Subcutaneous adipose tissue (tissue), 4 donors: ENCODE data around the gene NEGR1. TPM values are rescaled to one million over a fixed set of nuclear protein-coding genes. Genes with fewer than 3 reads are reported as not detected.

Experiments
- total RNA-seq, 4 donors: library from RNA; depleted of rRNA; stranded (reverse); fragments of >200 nt; gene quantifications; one replicate each; pipeline ENCODE4 v1.1.0, GENCODE V29; 2016
- TF ChIP-seq, protein P1 (sequence below): fragments of 450-650 bp; IDR thresholded peaks from one replicate; pipeline ENCODE4 v1.5.1; 2016; ENCODE audit warnings: low read depth, mild to moderate bottlenecking, control low read depth, antibody characterized with exemption, moderate library complexity

NEGR1 gene
- total RNA-seq, 4 donors from 2014 or later = 18.6 to 42.9 (median 35.3) TPM

DNA sequence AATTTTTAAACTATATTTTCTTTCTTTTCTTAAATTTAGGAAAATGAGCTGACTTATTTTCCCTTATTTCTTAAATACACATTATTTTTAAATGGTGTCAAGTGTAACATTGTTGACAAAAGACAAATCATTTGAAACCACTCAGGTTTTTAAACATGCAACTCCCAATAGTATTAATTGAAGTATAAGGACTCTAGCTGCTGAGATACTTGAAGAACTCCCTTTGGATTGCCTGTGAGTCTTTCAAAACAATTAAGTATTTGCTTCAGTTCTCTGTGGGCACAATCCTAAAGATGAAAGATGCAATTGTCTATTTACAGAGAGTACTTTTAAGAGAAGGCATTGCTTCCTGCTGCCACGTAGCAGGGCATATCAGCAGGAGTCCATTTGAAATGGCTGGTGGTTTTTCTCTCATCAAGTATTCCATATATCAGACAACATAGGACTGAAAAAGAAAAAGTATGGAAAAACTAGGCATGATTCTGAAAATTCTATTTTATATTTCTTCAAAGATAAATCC is 373.4 kb downstream of the NEGR1 start:
- TF ChIP-seq, protein P1, sequence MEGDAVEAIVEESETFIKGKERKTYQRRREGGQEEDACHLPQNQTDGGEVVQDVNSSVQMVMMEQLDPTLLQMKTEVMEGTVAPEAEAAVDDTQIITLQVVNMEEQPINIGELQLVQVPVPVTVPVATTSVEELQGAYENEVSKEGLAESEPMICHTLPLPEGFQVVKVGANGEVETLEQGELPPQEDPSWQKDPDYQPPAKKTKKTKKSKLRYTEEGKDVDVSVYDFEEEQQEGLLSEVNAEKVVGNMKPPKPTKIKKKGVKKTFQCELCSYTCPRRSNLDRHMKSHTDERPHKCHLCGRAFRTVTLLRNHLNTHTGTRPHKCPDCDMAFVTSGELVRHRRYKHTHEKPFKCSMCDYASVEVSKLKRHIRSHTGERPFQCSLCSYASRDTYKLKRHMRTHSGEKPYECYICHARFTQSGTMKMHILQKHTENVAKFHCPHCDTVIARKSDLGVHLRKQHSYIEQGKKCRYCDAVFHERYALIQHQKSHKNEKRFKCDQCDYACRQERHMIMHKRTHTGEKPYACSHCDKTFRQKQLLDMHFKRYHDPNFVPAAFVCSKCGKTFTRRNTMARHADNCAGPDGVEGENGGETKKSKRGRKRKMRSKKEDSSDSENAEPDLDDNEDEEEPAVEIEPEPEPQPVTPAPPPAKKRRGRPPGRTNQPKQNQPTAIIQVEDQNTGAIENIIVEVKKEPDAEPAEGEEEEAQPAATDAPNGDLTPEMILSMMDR = no peak

DNA sequence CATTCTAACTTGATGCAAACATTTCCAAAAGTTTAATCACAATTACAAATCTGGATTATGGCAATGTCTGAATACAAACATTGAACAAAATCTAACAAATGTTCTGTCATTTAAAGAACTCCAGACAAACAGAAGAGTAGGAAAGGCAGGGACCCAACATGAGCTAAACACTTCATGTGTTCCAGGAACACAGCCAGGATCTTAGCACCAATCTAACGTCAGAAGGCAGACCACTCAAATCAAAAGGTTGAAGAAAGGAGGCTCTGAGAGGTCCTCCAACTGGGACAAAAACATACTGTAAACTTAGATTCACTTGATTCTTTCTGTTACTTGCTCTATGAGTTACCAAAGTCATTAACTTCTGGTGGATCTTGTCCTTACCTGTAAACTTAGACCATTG is 374.0 kb downstream of the NEGR1 start:
- TF ChIP-seq, protein P1 = no peak

DNA sequence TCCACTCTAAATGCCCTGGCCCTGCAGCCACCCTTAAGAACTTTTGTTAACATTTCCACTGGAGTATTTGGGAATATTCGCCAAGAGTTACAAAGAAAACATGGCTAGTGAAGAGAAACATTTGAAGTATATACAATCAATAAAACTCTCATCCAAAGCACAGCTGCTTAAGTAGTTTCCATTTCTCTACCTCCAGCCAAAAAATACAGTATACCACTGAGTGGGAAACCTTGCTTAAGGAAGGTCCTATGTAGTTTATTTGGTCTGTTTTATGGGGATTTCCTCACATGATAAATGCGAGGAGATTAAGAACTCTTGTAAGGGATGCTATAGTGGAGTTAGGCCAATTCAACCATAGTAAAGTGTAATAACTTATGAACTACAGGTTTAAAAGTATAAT is 382.5 kb downstream of the NEGR1 start:
- TF ChIP-seq, protein P1 = no peak

DNA sequence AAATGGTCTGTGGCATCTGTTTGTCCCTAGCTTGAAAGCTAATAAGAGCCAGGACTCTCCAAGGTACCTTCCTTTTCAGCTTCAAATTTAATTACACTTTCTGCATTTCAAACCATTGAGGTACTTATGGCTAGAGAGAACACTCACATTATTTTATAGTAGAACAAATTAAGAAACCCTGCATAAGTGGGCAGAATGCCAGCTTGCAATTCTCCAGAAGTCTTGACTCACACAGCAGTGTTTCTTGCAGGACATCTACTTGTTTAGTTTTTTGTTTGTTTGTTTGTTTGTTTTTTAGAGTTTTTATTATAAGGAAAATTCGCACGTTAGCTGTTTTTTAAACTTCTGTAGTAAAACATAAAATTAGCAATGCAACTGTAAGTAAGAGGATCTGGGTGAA is 397.2 kb downstream of the NEGR1 start:
- TF ChIP-seq, protein P1 = no peak

DNA sequence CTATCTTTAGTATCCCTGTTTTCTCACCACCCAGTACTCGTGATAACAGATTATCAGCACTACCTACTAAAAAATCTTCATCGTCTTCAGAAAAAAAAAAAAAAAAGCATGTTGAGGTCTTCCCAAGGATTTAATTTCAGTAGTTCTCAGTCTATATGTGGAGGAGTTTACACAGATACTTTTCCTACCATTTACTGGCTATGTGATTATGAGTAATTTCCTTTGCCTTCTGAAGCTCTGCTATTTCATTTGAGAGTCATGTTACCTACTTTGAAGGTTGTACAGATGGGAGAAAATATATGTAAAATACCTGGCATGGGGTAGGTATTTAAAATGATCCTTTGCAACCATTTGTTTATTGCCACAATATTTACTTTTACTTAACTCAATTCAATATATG is 399.7 kb downstream of the NEGR1 start:
- TF ChIP-seq, protein P1 = no peak

DNA sequence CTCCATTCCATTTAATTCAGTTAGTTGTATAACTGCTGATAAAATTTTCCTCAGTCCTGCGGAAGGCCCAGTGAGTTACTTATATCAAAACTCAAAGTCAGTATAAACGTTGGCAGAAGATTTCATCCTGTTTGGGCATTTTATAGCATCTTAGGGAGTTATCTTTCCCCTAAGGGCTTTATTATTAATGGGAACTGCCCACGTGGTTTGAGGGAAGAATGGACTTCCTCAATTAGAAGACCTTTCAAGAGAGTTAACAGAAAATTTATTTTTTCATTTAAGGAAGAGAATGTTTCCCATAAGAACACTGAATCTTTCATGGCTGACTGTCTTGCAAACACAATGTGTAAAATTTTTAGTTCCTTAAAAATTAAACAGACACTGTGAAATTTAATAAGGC is 400.1 kb downstream of the NEGR1 start:
- TF ChIP-seq, protein P1 = no peak

DNA sequence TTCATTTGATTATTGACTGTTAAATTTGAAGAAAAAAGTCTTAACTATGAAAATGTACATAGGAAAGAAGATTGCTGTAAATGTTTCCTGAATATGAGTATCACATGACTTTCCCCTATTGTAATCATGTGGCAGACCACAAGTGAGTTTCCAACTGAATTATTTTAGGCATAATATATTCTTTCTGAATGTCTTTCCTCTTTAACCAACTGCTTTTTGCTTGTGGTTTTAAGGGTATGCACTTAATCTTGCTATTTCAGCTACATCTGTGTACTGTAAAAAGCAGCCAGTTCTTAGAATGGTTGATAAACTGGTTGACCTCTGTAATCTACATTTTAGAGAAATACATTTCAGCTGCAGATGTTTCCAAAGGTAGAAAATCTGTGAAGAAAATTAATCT is 400.7 kb downstream of the NEGR1 start:
- TF ChIP-seq, protein P1 = no peak
